ENCODE measurements around the gene ROBO1.

GRCh38 chr3:79344876-79345871 is 422.6 kb downstream of the ROBO1 start:
- TF ChIP-seq CTCF (IDR thresholded peaks at IDR 0.05): no peak
- TF ChIP-seq EZH2 (IDR thresholded peaks at IDR 0.05; ENCODE audit: borderline replicate concordance, insufficient read depth, low read depth, low read length, poor library complexity, severe bottlenecking): no peak

Measured in B cell (primary cell).